Right cardiac atrium (tissue), 5 donors: Measurements from ENCODE around the gene NEU2. TPM values are rescaled to one million over a fixed set of nuclear protein-coding genes. Genes with fewer than 3 reads are reported as not detected.

Experiments
- ATAC-seq, 2 donors: fragments of 200-7000 bp; cut with Tn5 transposase; one replicate each; pipeline versions ENCODE4 v1.8.0 to v1.9.1; 2020; ENCODE audit warnings: moderate library complexity in 2 of 2, mild to moderate bottlenecking in 1 of 2
- DNase-seq, 3 donors: peaks; one replicate each; pipeline ENCODE4 v3.0.0-alpha.2; 2020
- H3K27ac ChIP-seq: one replicate; pipeline ENCODE4 v1.5.1; 2013; ENCODE audit warnings: mild to moderate bottlenecking, low read length, control low read depth, moderate library complexity
- H3K27me3 ChIP-seq: one replicate; pipeline ENCODE4 v1.6.1; 2013; ENCODE audit not compliant: control insufficient read depth, insufficient read depth
- H3K4me1 ChIP-seq: one replicate; pipeline ENCODE4 v1.6.1; 2013; ENCODE audit warnings: low read length; ENCODE audit not compliant: control insufficient read depth, insufficient read depth
- H3K4me3 ChIP-seq: one replicate; pipeline ENCODE4 v1.5.1; 2013; ENCODE audit warnings: low read length, control low read depth
- H3K9me3 ChIP-seq: one replicate; pipeline ENCODE4 v1.6.1; 2013; ENCODE audit warnings: low read length; ENCODE audit not compliant: control insufficient read depth
- WGBS: extraction: QIAGEN DNeasy Blood & Tissue Kit; methylation state at CpG from one replicate; pipeline ENCODE4 v1.1.7; 2013; 5-methylcytosine and 5-hydroxymethylcytosine counted together
- intact Hi-C, 4 donors: fragments of 100-400 bp; cut with DNase I; formaldehyde crosslinking; loops; one replicate each; pipeline versions ENCODE4 v1.11.0 to v1.14.0; 2022 to 2023
- polyA plus RNA-seq: library from polyadenylated mRNA; stranded (reverse); fragments of 200-250 nt; gene quantifications from one replicate; pipeline ENCODE4 v1.2.3, GENCODE V29; 2013
- total RNA-seq, 4 donors: library from RNA; stranded (reverse); fragmentation: NEBNext Ultra II Directional; extraction: Animal tissue kit (Norgen Biotek cat#: 25700); gene quantifications; one replicate each; pipeline ENCODE4 v1.2.1, GENCODE V29; 2021
- donor health status: healthy with polysubstance abuse.
- donor health status: DM: no; HTN: yes; CAD: no.
- donor health status: DM: no; HTN: no; CAD: no.
- donor health status: DM: no; HTN: yes; CAD: no; lungs with severe emphysema.
- donor health status: DM: yes; HTN: yes; CAD: no.

Gene NEU2
- total and polyA plus RNA-seq, 5 donors = not detected

DNA sequence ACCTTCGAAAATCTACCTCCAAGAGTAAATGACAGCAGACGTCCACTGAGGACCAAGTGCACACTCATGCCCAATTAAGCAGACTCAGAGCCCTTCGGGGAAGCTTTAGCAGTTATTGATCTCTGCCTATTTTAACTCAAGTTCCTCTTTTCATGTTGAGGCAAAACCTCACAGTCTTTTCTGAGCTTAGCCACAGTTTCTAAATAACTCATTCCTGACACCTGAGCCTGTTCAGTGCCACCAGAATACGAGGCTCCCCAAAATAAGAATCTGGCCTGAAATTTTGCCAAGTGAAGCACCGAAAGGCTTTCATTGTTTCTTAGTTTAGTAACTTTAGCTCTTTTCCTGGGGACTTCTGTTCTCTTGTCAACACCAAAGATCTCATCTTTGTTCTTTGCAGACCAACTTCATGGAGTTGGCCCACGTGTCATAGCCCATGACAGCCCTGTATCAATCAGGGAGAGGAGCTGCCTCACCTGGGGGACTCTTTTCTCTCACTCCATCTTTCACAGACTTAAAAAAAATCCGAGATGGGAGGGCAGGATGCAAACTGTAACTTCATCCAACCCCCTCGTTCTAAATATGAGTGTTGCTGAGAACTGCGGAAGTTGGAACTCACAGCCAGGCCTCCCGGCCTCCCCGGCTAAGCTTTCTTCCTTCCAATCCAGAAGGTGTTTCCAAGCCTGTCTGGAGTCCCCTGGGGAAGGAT is 49.9 kb downstream of the NEU2 start:
- intact Hi-C loops = no loop called here
- DNase-seq (no peak), ATAC-seq (no peak)
- H3K27ac ChIP-seq = peak overlapping the region; percentile 68
- H3K4me3 ChIP-seq = no peak overlapping the region
- WGBS = 62% methylated on average over 11 of the region's 11 CpGs
- H3K27me3 ChIP-seq = no peaks in the 10 kb centered on the region
- no peaks in the 10 kb centered on the region for H3K9me3 ChIP-seq
- H3K4me1 ChIP-seq = peaks cover 9% of the 10 kb centered on the region

DNA sequence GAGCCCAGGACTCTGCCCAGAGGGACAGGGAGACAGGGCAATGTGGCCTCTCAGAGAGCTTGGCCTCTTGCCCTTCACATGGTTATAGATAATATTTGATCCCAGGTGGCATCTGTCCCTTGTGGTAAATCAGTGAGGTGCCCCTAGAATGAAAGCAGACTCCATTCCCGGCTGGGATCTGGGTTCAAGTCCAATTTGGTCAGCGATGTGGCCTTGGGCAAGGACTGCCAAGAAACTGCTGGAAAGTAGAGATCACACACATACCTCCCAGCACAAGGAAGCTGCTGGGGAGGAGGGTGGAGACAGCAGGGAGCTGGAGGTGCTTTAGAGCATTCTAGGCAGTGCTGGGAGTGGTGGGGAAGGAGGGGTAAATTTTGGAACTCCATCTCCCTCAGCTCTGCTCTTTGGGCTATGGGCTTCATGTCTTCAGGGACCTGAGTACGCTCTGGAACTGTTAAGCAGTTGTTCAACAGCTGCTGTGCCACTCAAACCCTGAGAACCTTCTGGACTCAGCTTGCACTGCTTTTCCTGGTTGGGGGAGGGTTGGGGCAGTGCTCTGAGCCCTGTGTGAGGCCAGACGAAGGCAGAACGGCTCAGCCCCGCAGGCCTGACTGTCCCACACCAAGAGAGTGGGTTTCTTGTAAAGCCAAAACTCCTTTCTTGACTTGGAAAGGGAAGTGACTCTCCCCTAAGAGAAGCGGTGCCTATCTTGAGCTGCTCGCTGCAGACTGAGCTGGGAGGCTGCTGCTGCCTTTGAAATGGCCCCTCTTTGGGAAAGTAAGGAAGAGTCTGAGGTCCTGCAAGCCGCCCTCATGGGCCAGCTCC is 50.7 kb downstream of the NEU2 start:
- WGBS = 47% methylated on average over 9 of the region's 9 CpGs
- Histone ChIP-seq H3K9me3 (no peaks in the 10 kb centered on the region), H3K27ac (peak overlapping the region; percentile 68), H3K4me1 (peaks cover 9% of the 10 kb centered on the region), H3K4me3 (no peak overlapping the region), H3K27me3 (no peaks in the 10 kb centered on the region)
- DNase-seq (no peak), ATAC-seq (peak in 1 of 2 donors; percentile 10)
- intact Hi-C loops = no loop called here

DNA sequence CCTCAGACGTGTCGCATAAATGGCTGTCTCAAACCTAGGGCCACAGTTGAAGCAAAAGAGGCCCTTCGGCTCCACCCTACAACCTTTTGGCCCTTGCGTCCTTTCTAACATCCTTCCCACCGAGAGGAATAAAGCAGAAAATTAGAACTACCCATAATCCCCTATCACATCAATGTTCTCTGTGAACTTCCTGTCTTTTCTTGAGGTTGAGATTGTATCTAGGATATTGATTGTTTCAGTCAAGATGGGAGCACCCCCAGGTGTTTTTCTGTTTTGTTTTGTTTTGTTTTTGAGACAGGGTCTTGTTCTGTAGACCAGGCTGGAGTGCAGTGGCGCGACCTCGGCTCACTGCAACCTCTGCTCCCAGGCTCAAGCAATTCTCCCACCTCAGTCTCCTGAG is 51.3 kb downstream of the NEU2 start:
- intact Hi-C loops = no loop called here
- DNase-seq (no peak), ATAC-seq (no peak)
- peak overlapping the region; percentile 73 for H3K27ac ChIP-seq
- peaks cover 9% of the 10 kb centered on the region for H3K4me1 ChIP-seq
- no peaks in the 10 kb centered on the region for H3K9me3 ChIP-seq
- H3K4me3 ChIP-seq = no peak overlapping the region
- 75% methylated on average over 8 of the region's 8 CpGs for WGBS
- H3K27me3 ChIP-seq = no peaks in the 10 kb centered on the region

DNA sequence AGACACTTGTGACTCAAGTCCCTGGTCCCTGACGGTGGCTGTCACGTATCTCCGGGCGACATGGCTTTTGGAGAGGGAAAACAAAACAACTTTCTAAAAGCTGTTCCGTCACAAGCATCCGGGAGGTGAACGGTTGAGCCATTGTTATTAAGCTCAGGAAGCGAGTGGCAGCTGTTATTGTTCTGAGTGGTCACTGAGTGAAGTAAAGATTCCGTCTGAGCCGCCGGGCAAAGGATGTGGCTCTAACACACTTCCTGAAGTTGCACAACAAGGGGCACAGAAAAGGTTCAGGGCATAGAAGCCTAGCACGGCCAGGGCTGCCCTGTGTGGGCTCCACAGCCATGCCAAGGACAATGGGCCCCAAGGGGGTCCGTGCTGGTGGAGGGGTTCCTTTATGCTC is 52.0 kb downstream of the NEU2 start:
- H3K27me3 ChIP-seq = no peaks in the 10 kb centered on the region
- peaks cover 9% of the 10 kb centered on the region for H3K4me1 ChIP-seq
- H3K27ac ChIP-seq = peak overlapping the region; percentile 89
- no peaks in the 10 kb centered on the region for H3K9me3 ChIP-seq
- DNase-seq = peak; percentile 57 to 79 (median 78)
- ATAC-seq = peak; percentile 78 to 93
- H3K4me3 ChIP-seq = no peak overlapping the region
- intact Hi-C loops = no loop called here
- WGBS = 56% methylated on average over 13 of the region's 13 CpGs

Other genes starting within 250 kb of the NEU2 start
- gene SNORC, start 162.4 kb upstream of the NEU2 start, total RNA-seq = 1 to 10 TPM in 3 of 4 donors, under 1 TPM in 1; 0.86 to 1.9 (median 1.3) TPM
- gene SNORC, start 162.4 kb upstream of the NEU2 start, polyA plus RNA-seq = 0.59 TPM
- 1 to 10 TPM; 2.2 to 4.2 (median 3.3) TPM for gene NGEF, start 19.4 kb upstream of the NEU2 start, total RNA-seq
- 1.5 TPM for gene NGEF, start 19.4 kb upstream of the NEU2 start, polyA plus RNA-seq
- 1 to 10 TPM; 5.0 to 7.8 (median 7.1) TPM for gene INPP5D, start 27.7 kb downstream of the NEU2 start, total RNA-seq
- gene INPP5D, start 27.7 kb downstream of the NEU2 start, polyA plus RNA-seq = 3.6 TPM
- 10 to 100 TPM; 16.2 to 18.8 (median 17.9) TPM for gene ATG16L1, start 219.0 kb downstream of the NEU2 start, total RNA-seq
- 7.9 TPM for gene ATG16L1, start 219.0 kb downstream of the NEU2 start, polyA plus RNA-seq